Measurements from ENCODE around the gene RASSF10. TPM values are rescaled to one million over a fixed set of nuclear protein-coding genes. Genes with fewer than 3 reads are reported as not detected.

The RASSF10 gene
- total and polyA plus RNA-seq, 4 experiments from 2014 or later = not detected

- H3K9me3 Mint-ChIP-seq = peaks cover 0 to 5% (median under 1%) of the 10 kb centered on the region in 8 donors
- no peaks in the 10 kb centered on the region for H3K27me3 ChIP-seq (ENCODE audit: insufficient read depth, low read length)
- H3K27ac Mint-ChIP-seq = no peak overlapping the region
- H3K4me3 ChIP-seq (ENCODE audit: low read length in 2 of 2) = no peak overlapping the region
- H3K9me3 ChIP-seq (ENCODE audit: control insufficient read depth in 1 of 2, low read length in 2 of 2) = no peaks in the 10 kb centered on the region
- no peaks in the 10 kb centered on the region for H3K4me1 ChIP-seq (ENCODE audit: insufficient read depth, low read length)
- no peaks in the 10 kb centered on the region for H3K4me1 Mint-ChIP-seq
- ChIA-PET CTCF (ENCODE audit: partially characterized antibody) (no interaction called here), POLR2A (ENCODE audit: partially characterized antibody) (no interaction called here)
- no peak overlapping the region for H3K27ac ChIP-seq (ENCODE audit: low read depth, low read length)
- peaks cover 5 to 13% of the 10 kb centered on the region in 2 donors for H3K27me3 Mint-ChIP-seq
- no peak overlapping the region for H3K4me3 Mint-ChIP-seq
- DNase-seq = no peak
- H3K36me3 ChIP-seq (ENCODE audit: insufficient read depth, low read length) = no peaks in the 10 kb centered on the region
- no peaks in the 10 kb centered on the region for H3K36me3 Mint-ChIP-seq
- intact Hi-C loops (cut with micrococcal nuclease) = no loop called here
These were observed 17.6 kb downstream of the RASSF10 start for GRCh38 chr11:13026722-13027121.

DNA sequence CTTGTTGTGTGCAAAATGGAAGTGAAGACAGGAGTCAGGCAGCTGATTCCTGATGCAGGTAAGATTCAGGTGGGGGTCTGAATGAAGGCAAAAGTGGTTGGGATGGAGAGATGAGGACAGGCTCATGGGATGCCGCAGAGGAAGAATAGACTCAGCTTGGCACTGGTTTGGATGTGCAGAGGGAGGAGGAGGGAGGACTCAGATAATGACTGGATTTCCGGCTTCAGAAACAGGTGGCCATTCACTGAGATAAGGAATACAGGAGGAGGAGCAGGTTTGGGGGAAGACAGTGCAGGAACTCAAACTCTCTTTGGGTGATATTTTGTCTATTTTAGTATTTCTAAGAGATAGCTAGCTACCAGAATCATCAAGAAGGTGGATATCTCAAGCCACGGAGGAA, 19.2 kb downstream of the RASSF10 start:
- no peaks in the 10 kb centered on the region for H3K27me3 ChIP-seq (ENCODE audit: insufficient read depth, low read length)
- CTCF ChIA-PET (ENCODE audit: partially characterized antibody) = no interaction called here
- Mint-ChIP-seq H3K4me1 (no peaks in the 10 kb centered on the region), H3K4me3 (no peak overlapping the region), H3K9me3 (peaks cover 0 to 2% (median 0%) of the 10 kb centered on the region in 8 donors), H3K27me3 (peaks cover 4 to 6% of the 10 kb centered on the region in 2 donors), H3K36me3 (no peaks in the 10 kb centered on the region), H3K27ac (no peak overlapping the region)
- DNase-seq = no peak
- no peaks in the 10 kb centered on the region for H3K9me3 ChIP-seq (ENCODE audit: control insufficient read depth in 1 of 2, low read length in 2 of 2)
- POLR2A ChIA-PET (ENCODE audit: partially characterized antibody) = no interaction called here
- H3K4me3 ChIP-seq (ENCODE audit: low read length in 2 of 2) = no peak overlapping the region
- H3K36me3 ChIP-seq (ENCODE audit: insufficient read depth, low read length) = no peaks in the 10 kb centered on the region
- H3K27ac ChIP-seq (ENCODE audit: low read depth, low read length) = no peak overlapping the region
- no peaks in the 10 kb centered on the region for H3K4me1 ChIP-seq (ENCODE audit: insufficient read depth, low read length)
- intact Hi-C loops (cut with micrococcal nuclease) = no loop called here

DNA sequence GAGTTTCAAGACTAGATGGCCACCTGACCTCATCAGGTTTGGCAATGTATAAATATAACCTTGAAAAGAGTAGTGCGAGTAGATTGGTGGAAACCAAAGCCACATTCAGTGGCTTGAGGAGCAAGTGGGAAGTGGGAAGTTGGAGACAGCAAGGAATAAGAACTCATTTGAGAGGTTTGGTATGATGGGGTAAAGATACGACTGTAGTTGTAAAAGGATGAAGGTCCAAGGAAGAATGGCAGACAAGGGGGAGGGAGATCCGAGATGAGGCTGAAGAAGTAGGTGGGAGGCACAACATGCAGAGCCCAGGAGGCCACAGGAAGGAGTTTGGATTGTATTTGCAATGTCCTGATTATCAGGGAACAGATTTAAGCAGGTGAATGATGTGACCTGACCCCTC, 20.8 kb downstream of the RASSF10 start:
- DNase-seq = no peak
- POLR2A ChIA-PET (ENCODE audit: partially characterized antibody) = no interaction called here
- Histone ChIP-seq H3K27me3 (ENCODE audit: insufficient read depth, low read length) (no peaks in the 10 kb centered on the region), H3K9me3 (ENCODE audit: control insufficient read depth in 1 of 2, low read length in 2 of 2) (no peaks in the 10 kb centered on the region), H3K36me3 (ENCODE audit: insufficient read depth, low read length) (no peaks in the 10 kb centered on the region), H3K4me1 (ENCODE audit: insufficient read depth, low read length) (no peaks in the 10 kb centered on the region), H3K27ac (ENCODE audit: low read depth, low read length) (no peak overlapping the region), H3K4me3 (ENCODE audit: low read length in 2 of 2) (no peak overlapping the region)
- Mint-ChIP-seq H3K27me3 (peaks cover 2 to 6% of the 10 kb centered on the region in 2 donors), H3K27ac (no peak overlapping the region), H3K4me3 (no peak overlapping the region), H3K36me3 (no peaks in the 10 kb centered on the region), H3K4me1 (no peaks in the 10 kb centered on the region), H3K9me3 (no peaks in the 10 kb centered on the region)
- intact Hi-C loops (cut with micrococcal nuclease) = no loop called here
- CTCF ChIA-PET (ENCODE audit: partially characterized antibody) = no interaction called here

DNA sequence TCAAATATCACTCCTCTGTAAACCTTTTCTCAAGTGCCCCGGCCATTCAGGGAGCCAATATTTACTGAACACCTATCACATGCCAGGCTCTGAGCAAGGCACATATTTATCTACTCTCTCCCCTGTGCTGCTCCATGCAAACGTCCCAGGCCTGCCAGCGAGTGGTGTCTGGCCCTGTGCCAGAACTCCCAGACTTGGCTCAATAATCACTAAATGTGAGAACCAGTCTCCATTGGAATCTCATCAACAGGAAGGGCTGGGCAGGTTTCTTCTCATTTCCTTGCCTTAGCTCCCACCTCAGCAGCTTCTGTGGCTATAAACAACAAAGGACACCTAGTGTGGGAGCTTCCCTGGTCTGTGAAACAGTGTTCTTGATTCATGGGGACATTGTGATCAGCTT, 21.7 kb downstream of the RASSF10 start:
- intact Hi-C loops (cut with micrococcal nuclease) = no loop called here
- H3K27ac Mint-ChIP-seq = no peak overlapping the region
- no peaks in the 10 kb centered on the region for H3K36me3 Mint-ChIP-seq
- Histone ChIP-seq H3K36me3 (ENCODE audit: insufficient read depth, low read length) (no peaks in the 10 kb centered on the region), H3K4me3 (ENCODE audit: low read length in 2 of 2) (no peak overlapping the region), H3K27ac (ENCODE audit: low read depth, low read length) (no peak overlapping the region), H3K27me3 (ENCODE audit: insufficient read depth, low read length) (no peaks in the 10 kb centered on the region), H3K9me3 (ENCODE audit: control insufficient read depth in 1 of 2, low read length in 2 of 2) (no peaks in the 10 kb centered on the region), H3K4me1 (ENCODE audit: insufficient read depth, low read length) (no peaks in the 10 kb centered on the region)
- H3K9me3 Mint-ChIP-seq = no peaks in the 10 kb centered on the region
- peaks cover 10 to 11% of the 10 kb centered on the region in 2 donors for H3K27me3 Mint-ChIP-seq
- ChIA-PET CTCF (ENCODE audit: partially characterized antibody) (no interaction called here), POLR2A (ENCODE audit: partially characterized antibody) (no interaction called here)
- H3K4me1 Mint-ChIP-seq = no peaks in the 10 kb centered on the region
- no peak overlapping the region for H3K4me3 Mint-ChIP-seq
- DNase-seq = no peak

GRCh38 chr11:13031349-13031748, 22.2 kb downstream of the RASSF10 start:
- ChIA-PET CTCF (ENCODE audit: partially characterized antibody) (no interaction called here), POLR2A (ENCODE audit: partially characterized antibody) (no interaction called here)
- no peaks in the 10 kb centered on the region for H3K27me3 ChIP-seq (ENCODE audit: insufficient read depth, low read length)
- H3K27ac ChIP-seq (ENCODE audit: low read depth, low read length) = no peak overlapping the region
- intact Hi-C loops (cut with micrococcal nuclease) = no loop called here
- Mint-ChIP-seq H3K4me3 (no peak overlapping the region), H3K9me3 (no peaks in the 10 kb centered on the region), H3K27ac (no peak overlapping the region), H3K4me1 (no peaks in the 10 kb centered on the region), H3K27me3 (peaks cover 11% of the 10 kb centered on the region in 2 donors), H3K36me3 (no peaks in the 10 kb centered on the region)
- H3K4me3 ChIP-seq (ENCODE audit: low read length in 2 of 2) = no peak overlapping the region
- no peaks in the 10 kb centered on the region for H3K36me3 ChIP-seq (ENCODE audit: insufficient read depth, low read length)
- no peaks in the 10 kb centered on the region for H3K9me3 ChIP-seq (ENCODE audit: control insufficient read depth in 1 of 2, low read length in 2 of 2)
- H3K4me1 ChIP-seq (ENCODE audit: insufficient read depth, low read length) = no peaks in the 10 kb centered on the region
- DNase-seq = no peak

DNA sequence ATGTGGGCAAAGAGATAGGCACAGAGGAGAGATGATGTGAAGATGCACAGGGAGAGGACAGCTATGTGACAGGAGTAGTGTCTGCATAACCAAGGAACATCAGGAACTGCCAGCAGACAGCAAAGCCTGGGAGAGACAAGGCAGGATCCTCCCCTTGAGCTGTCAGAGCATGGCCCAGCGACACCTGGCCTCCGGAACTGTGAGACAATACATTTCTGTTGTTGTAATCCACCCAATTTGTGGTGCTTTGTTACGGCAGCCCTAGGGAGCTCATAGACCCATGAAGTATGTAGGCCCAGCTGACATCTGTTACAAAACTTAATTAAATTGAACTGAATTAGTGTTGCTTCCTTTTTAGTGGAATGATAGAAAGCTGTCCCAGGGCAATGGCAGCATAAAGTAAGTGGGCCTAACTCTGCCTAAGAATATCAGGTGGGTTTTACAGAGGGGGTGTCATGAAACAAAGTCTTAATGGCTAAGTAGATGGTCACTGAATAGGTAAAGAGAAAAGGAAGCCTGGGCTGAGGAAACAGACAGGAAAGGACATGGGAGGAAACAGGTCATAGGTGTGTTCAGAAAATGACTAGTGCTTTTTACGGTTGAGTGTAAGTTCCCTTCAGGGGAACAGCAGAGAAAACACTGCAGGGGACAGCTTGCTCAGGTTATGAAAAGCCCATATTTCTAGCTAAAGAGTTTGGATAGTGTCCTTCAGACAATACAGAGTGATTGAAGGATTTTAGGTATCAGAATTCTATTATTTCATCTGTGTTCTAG, 24.8 kb downstream of the RASSF10 start:
- H3K4me3 Mint-ChIP-seq = no peak overlapping the region

GRCh38 chr11:13035711-13036110, 26.6 kb downstream of the RASSF10 start:
- intact Hi-C loops (cut with micrococcal nuclease) = no loop called here

More for the DNA sequence above, 24.8 kb downstream of the RASSF10 start:
- no peak overlapping the region for H3K27ac ChIP-seq (ENCODE audit: low read depth, low read length)
- no peaks in the 10 kb centered on the region for H3K36me3 ChIP-seq (ENCODE audit: insufficient read depth, low read length)
- no peaks in the 10 kb centered on the region for H3K9me3 ChIP-seq (ENCODE audit: control insufficient read depth in 1 of 2, low read length in 2 of 2)
- CTCF ChIA-PET (ENCODE audit: partially characterized antibody) = no interaction called here
- H3K4me1 ChIP-seq (ENCODE audit: insufficient read depth, low read length) = no peaks in the 10 kb centered on the region
- POLR2A ChIA-PET (ENCODE audit: partially characterized antibody) = no interaction called here
- no peaks in the 10 kb centered on the region for H3K4me1 Mint-ChIP-seq
- H3K4me3 ChIP-seq (ENCODE audit: low read length in 2 of 2) = no peak overlapping the region
- H3K27ac Mint-ChIP-seq = no peak overlapping the region
- H3K36me3 Mint-ChIP-seq = no peaks in the 10 kb centered on the region
- H3K27me3 Mint-ChIP-seq = peaks cover 10 to 11% of the 10 kb centered on the region in 2 donors
- no peak for DNase-seq
- intact Hi-C loops (cut with micrococcal nuclease) = no loop called here
- H3K27me3 ChIP-seq (ENCODE audit: insufficient read depth, low read length) = no peaks in the 10 kb centered on the region
- H3K9me3 Mint-ChIP-seq = peaks cover 0 to 3% (median 0%) of the 10 kb centered on the region in 8 donors

More at GRCh38 chr11:13035711-13036110, 26.6 kb downstream of the RASSF10 start:
- DNase-seq = no peak
- POLR2A ChIA-PET (ENCODE audit: partially characterized antibody) = no interaction called here
- Mint-ChIP-seq H3K4me1 (no peaks in the 10 kb centered on the region), H3K9me3 (peaks cover 0 to 3% (median 0%) of the 10 kb centered on the region in 8 donors), H3K4me3 (no peak overlapping the region), H3K27me3 (peaks cover 17 to 18% of the 10 kb centered on the region in 2 donors), H3K36me3 (no peaks in the 10 kb centered on the region), H3K27ac (no peak overlapping the region)
- H3K4me1 ChIP-seq (ENCODE audit: insufficient read depth, low read length) = no peaks in the 10 kb centered on the region
- H3K9me3 ChIP-seq (ENCODE audit: control insufficient read depth in 1 of 2, low read length in 2 of 2) = no peaks in the 10 kb centered on the region
- no peaks in the 10 kb centered on the region for H3K36me3 ChIP-seq (ENCODE audit: insufficient read depth, low read length)
- no peak overlapping the region for H3K4me3 ChIP-seq (ENCODE audit: low read length in 2 of 2)
- no peak overlapping the region for H3K27ac ChIP-seq (ENCODE audit: low read depth, low read length)
- CTCF ChIA-PET (ENCODE audit: partially characterized antibody) = no interaction called here
- H3K27me3 ChIP-seq (ENCODE audit: insufficient read depth, low read length) = peaks cover 2% of the 10 kb centered on the region
